ENCODE data around the gene NFIX. TPM values are rescaled to one million over a fixed set of nuclear protein-coding genes. Genes with fewer than 3 reads are reported as not detected.

NFIX gene
- polyA plus RNA-seq, 3 donors, result 0.25 to 3.7 (median 0.90) TPM

- H3K4me1 Mint-ChIP-seq, result peaks cover 49% of the 10 kb centered on the region
- peaks cover 0 to 3% (median 0%) of the 10 kb centered on the region in 3 donors for H3K27me3 Mint-ChIP-seq (ENCODE audit: low read depth in 3 of 3)
- H3K9me3 ChIP-seq (replicated peaks in 1 of 2; ENCODE audit: control insufficient read depth in 1 of 2, insufficient read depth in 1 of 2, low read length in 2 of 2), result no peaks in the 10 kb centered on the region
- intact Hi-C loops (cut with micrococcal nuclease), result loop anchor here in 1 of 2 donors (5.0 kb wide), 1 partner anchor 36 kb away; the partner anchor contains the start of genes IER2 and STX10
- peak within 1 kb of the TSS; percentile 91 to 95 for H3K4me3 Mint-ChIP-seq
- H3K27me3 ChIP-seq (ENCODE audit: control insufficient read depth in 2 of 2, insufficient read depth in 2 of 2, low read length in 2 of 2), result no peaks in the 10 kb centered on the region
- H3K79me2 ChIP-seq (ENCODE audit: insufficient read depth, low read length), result peaks cover 47% of the 10 kb centered on the region
- H3K27ac ChIP-seq (ENCODE audit: low read depth in 1 of 2, low read length in 2 of 2), result peak within 1 kb of the TSS; percentile 9 to 69
- H3K27ac Mint-ChIP-seq, result peak within 1 kb of the TSS; percentile 83 to 95 (median 89)
- peak within 1 kb of the TSS; percentile 76 for H3K9ac ChIP-seq (ENCODE audit: insufficient read depth, low read length, poor library complexity, severe bottlenecking)
- peak within 1 kb of the TSS; percentile 87 for H3K4me2 ChIP-seq (replicated peaks; ENCODE audit: extremely low read depth, low read length, poor library complexity, severe bottlenecking)
- TF ChIP-seq, protein P1, sequence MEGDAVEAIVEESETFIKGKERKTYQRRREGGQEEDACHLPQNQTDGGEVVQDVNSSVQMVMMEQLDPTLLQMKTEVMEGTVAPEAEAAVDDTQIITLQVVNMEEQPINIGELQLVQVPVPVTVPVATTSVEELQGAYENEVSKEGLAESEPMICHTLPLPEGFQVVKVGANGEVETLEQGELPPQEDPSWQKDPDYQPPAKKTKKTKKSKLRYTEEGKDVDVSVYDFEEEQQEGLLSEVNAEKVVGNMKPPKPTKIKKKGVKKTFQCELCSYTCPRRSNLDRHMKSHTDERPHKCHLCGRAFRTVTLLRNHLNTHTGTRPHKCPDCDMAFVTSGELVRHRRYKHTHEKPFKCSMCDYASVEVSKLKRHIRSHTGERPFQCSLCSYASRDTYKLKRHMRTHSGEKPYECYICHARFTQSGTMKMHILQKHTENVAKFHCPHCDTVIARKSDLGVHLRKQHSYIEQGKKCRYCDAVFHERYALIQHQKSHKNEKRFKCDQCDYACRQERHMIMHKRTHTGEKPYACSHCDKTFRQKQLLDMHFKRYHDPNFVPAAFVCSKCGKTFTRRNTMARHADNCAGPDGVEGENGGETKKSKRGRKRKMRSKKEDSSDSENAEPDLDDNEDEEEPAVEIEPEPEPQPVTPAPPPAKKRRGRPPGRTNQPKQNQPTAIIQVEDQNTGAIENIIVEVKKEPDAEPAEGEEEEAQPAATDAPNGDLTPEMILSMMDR (IDR thresholded peaks at IDR 0.05), result no peak
- DNase-seq, result peak; percentile 76 to 96 (median 88)
- 0% methylated on average over 43 of the region's 51 CpGs for WGBS (ENCODE audit: insufficient coverage)
- H3K4me3 ChIP-seq (replicated peaks in 1 of 3; ENCODE audit: low read depth in 2 of 3, low read length in 3 of 3), result peak within 1 kb of the TSS; percentile 58 to 98 (median 82)
- no peaks in the 10 kb centered on the region for H3K9me3 Mint-ChIP-seq
- H3K36me3 Mint-ChIP-seq, result peaks cover 9 to 20% of the 10 kb centered on the region in 2 donors
- peak within 1 kb of the TSS; percentile 89 for H2AFZ ChIP-seq (ENCODE audit: insufficient read depth, low read depth, low read length, poor library complexity, severe bottlenecking)
- peaks cover 5 to 17% of the 10 kb centered on the region in 2 donors for H3K36me3 ChIP-seq (replicated peaks in 1 of 2; ENCODE audit: control insufficient read depth in 1 of 2, insufficient read depth in 2 of 2, low read length in 2 of 2)
- H4K20me1 ChIP-seq (ENCODE audit: insufficient read depth, low read length), result peaks cover 27% of the 10 kb centered on the region
- H3K4me1 ChIP-seq (ENCODE audit: control insufficient read depth in 1 of 2, insufficient read depth in 2 of 2, low read length in 2 of 2), result peaks cover 37 to 50% of the 10 kb centered on the region in 2 donors
Observed at GRCh38 chr19:13116282-13117175, 121.3 kb downstream of the NFIX start, which contains the start of gene TRMT1. Gene TRMT1, minus strand, starts transcription at chr19:13116740. Its CDS starts 341 bp downstream, at chr19:13116399.

DNA sequence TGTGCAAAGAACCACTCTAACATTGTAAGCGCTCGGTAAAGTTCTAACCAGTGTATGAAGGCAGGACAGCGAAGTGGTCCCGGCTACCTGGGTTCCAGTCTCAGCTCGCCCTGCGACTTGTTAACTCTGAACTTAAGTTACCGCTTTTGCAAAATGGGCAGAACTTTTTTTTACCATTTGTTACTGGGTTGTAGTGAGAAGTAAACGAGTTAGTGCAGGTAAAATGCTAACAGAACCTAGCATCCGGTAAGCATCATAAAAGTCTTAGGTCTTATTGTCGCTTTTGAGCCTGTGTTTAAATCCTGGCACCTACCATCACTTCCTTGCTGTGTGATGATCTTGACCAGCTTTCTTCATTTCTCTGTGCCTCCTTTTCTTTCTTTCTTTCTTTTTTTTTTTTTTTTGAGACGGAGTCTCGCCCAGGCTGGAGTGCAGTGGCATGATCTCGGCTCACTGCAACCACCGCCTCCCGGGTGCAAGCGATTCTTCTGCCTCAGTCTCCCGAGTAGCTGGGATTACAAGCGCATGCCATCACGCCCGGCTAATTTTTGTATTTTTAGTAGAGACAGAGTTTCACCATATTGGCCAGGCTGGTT, 122.0 kb downstream of the NFIX start:
- Histone ChIP-seq H3K9me3 (replicated peaks in 1 of 2; ENCODE audit: control insufficient read depth in 1 of 2, insufficient read depth in 1 of 2, low read length in 2 of 2) (no peaks in the 10 kb centered on the region), H2AFZ (ENCODE audit: insufficient read depth, low read depth, low read length, poor library complexity, severe bottlenecking) (peak overlapping the region; percentile 89), H4K20me1 (ENCODE audit: insufficient read depth, low read length) (peaks cover 34% of the 10 kb centered on the region), H3K27ac (ENCODE audit: low read depth in 1 of 2, low read length in 2 of 2) (peak overlapping the region; percentile 9 to 69), H3K36me3 (replicated peaks in 1 of 2; ENCODE audit: control insufficient read depth in 1 of 2, insufficient read depth in 2 of 2, low read length in 2 of 2) (peaks cover 2 to 23% of the 10 kb centered on the region in 2 donors), H3K79me2 (ENCODE audit: insufficient read depth, low read length) (peaks cover 54% of the 10 kb centered on the region), H3K4me2 (replicated peaks; ENCODE audit: extremely low read depth, low read length, poor library complexity, severe bottlenecking) (peak overlapping the region; percentile 87), H3K4me1 (ENCODE audit: control insufficient read depth in 1 of 2, insufficient read depth in 2 of 2, low read length in 2 of 2) (peaks cover 37 to 50% of the 10 kb centered on the region in 2 donors), H3K27me3 (ENCODE audit: control insufficient read depth in 2 of 2, insufficient read depth in 2 of 2, low read length in 2 of 2) (no peaks in the 10 kb centered on the region), H3K9ac (ENCODE audit: insufficient read depth, low read length, poor library complexity, severe bottlenecking) (peak overlapping the region; percentile 76), H3K4me3 (replicated peaks in 1 of 3; ENCODE audit: low read depth in 2 of 3, low read length in 3 of 3) (peak overlapping the region; percentile 58 to 98 (median 82))
- TF ChIP-seq, protein P1 (IDR thresholded peaks at IDR 0.05), result no peak
- peaks cover 0 to 3% (median 0%) of the 10 kb centered on the region in 3 donors for H3K27me3 Mint-ChIP-seq (ENCODE audit: low read depth in 3 of 3)
- peaks cover 15 to 25% of the 10 kb centered on the region in 2 donors for H3K36me3 Mint-ChIP-seq
- H3K9me3 Mint-ChIP-seq, result no peaks in the 10 kb centered on the region
- H3K4me1 Mint-ChIP-seq, result peaks cover 55% of the 10 kb centered on the region
- peak overlapping the region; percentile 83 to 95 (median 89) for H3K27ac Mint-ChIP-seq
- no peak for DNase-seq
- H3K4me3 Mint-ChIP-seq, result peak overlapping the region; percentile 91 to 95
- WGBS (ENCODE audit: insufficient coverage), result 9% methylated on average over 12 of the region's 20 CpGs
- intact Hi-C loops (cut with micrococcal nuclease), result loop anchor here in 1 of 2 donors (5.0 kb wide), 1 partner anchor 35 kb away; the partner anchor contains the start of genes IER2 and STX10
